ENCODE data around the gene HSD17B14. TPM values are rescaled to one million over a fixed set of nuclear protein-coding genes. Genes with fewer than 3 reads are reported as not detected.

HSD17B14 gene
- total and polyA plus RNA-seq, 2 of the 13 experiments (the other 11 are each of a cell fraction or from before 2014, with no cell fraction given), result 0.58 to 1.2 TPM

- TF ChIP-seq SMAD3 (CRISPR knock-in tag; IDR thresholded peaks at IDR 0.05) (0 out of 2 replicates have a peak, but pooled peaks have one; percentile 25), ZNF639 (CRISPR knock-in tag; conservative IDR thresholded peaks at IDR 0.05) (no peak), ZFP90 (CRISPR knock-in tag; IDR thresholded peaks at IDR 0.05; ENCODE audit: borderline replicate concordance) (no peak), FOXP1 (IDR thresholded peaks at IDR 0.05) (no peak), FOXP1 (CRISPR knock-in tag; IDR thresholded peaks at IDR 0.05) (no peak), ONECUT2 (CRISPR knock-in tag; IDR thresholded peaks at IDR 0.05) (no peak), GATAD2A (CRISPR knock-in tag; IDR thresholded peaks at IDR 0.05) (no peak), ZNF143 (CRISPR knock-in tag; IDR thresholded peaks at IDR 0.05) (no peak), SUZ12 (IDR thresholded peaks at IDR 0.05; ENCODE audit: low read depth, low read length) (no peak), PREB (CRISPR knock-in tag; IDR thresholded peaks at IDR 0.05) (no peak), ZNF687 (CRISPR knock-in tag; IDR thresholded peaks at IDR 0.05) (peak; percentile 55), U2AF1 (optimal IDR thresholded peaks at IDR 0.05; ENCODE audit: low read depth, low read length) (no peak), JUN (CRISPR knock-in tag; IDR thresholded peaks at IDR 0.05) (no peak), ATF3 (CRISPR knock-in tag; IDR thresholded peaks at IDR 0.05) (no peak), PHF20 (CRISPR knock-in tag; IDR thresholded peaks at IDR 0.05) (no peak), ZFAT (CRISPR knock-in tag; conservative IDR thresholded peaks at IDR 0.05) (no peak), NR1H2 (CRISPR knock-in tag; IDR thresholded peaks at IDR 0.05; ENCODE audit: borderline replicate concordance, low read depth) (no peak), ZMYM2 (CRISPR knock-in tag; IDR thresholded peaks at IDR 0.05) (no peak), NR2F6 (IDR thresholded peaks at IDR 0.05) (peak; percentile 42; the same call in 1 of the 2 replicates), NR2F6 (CRISPR knock-in tag; IDR thresholded peaks at IDR 0.05) (peak; percentile 65), WIZ (CRISPR knock-in tag; IDR thresholded peaks at IDR 0.05) (no peak)
These were observed 32.0 kb upstream of the HSD17B14 start, which contains the start of gene PLEKHA4 (continued) for GRCh38 chr19:48868114-48868886.

Data from HepG2 (cell line).